SK-N-SH (cell line): ENCODE results near the gene NCK1. TPM values are rescaled to one million over a fixed set of nuclear protein-coding genes. Genes with fewer than 3 reads are reported as not detected.
"Not testable (repeated sequence)": the region's sequence is repeated elsewhere in the genome, so short reads cannot be mapped to it uniquely, and the experiment has no call there.

ENCODE experiments used
- CTCF ChIA-PET: fragments of 300-600, 350-600 bp; formaldehyde crosslinking; extraction: SDS; loops from one replicate; lab custom pipeline; 2021; lab: Yijun Ruan, JAX
- POLR2A ChIA-PET: fragments of 350-600 bp; sonication (Branson Sonifier 250); formaldehyde crosslinking; extraction: SDS; loops from one replicate; lab custom pipeline; 2020; ENCODE audit warnings: antibody characterized with exemption, inconsistent platforms; lab: Yijun Ruan, JAX
- DNase-seq: peaks from one replicate; pipeline ENCODE4 v3.0.0; 2012
- H2AFZ ChIP-seq: fragments of 200-600 bp; sonication (generic); 2 replicates; pipeline ENCODE4 v1.8.1; 2016; ENCODE audit warnings: antibody characterized with exemption, mild to moderate bottlenecking, low read depth
- H3F3A ChIP-seq: fragments of 200-600 bp; sonication (generic); replicated peaks from 2 replicates; pipeline ENCODE3; 2016; ENCODE audit warnings: antibody characterized with exemption, mild to moderate bottlenecking; ENCODE audit not compliant: insufficient read depth
- H3K27ac ChIP-seq, 2 experiments: fragments of 200-500 bp in 1 of 2; fragments of 200-600 bp in 1 of 2; sonication (Bioruptor generic) in 1 of 2; sonication (generic), shearing (Covaris generic) in 1 of 2; 2 replicates each; pipeline versions ENCODE4 v1.5.1 to v1.6.1; 2014 to 2016; ENCODE audit warnings: low read depth in 2 of 2, inconsistent platforms in 1 of 2, low read length in 1 of 2, mild to moderate bottlenecking in 1 of 2, mixed read lengths in 1 of 2
- H3K27me3 ChIP-seq: fragments of 200-600 bp; sonication (generic), shearing (Covaris generic); 2 replicates; pipeline ENCODE4 v1.6.1; 2016; ENCODE audit warnings: mixed run types; ENCODE audit not compliant: insufficient read depth
- H3K36me3 ChIP-seq, 2 experiments: fragments of 200-500 bp in 1 of 2; fragments of 200-600 bp in 1 of 2; sonication (Bioruptor generic) in 1 of 2; sonication (generic) in 1 of 2; replicated peaks in 1 of 2; 2 replicates each; pipeline versions ENCODE3 to v1.5.1; 2014 to 2016; ENCODE audit warnings: low read length in 1 of 2, mild to moderate bottlenecking in 1 of 2; ENCODE audit not compliant: insufficient read depth in 2 of 2, control insufficient read depth in 1 of 2
- H3K4me1 ChIP-seq, 2 experiments: fragments of 200-500 bp in 1 of 2; fragments of 200-600 bp in 1 of 2; sonication (Bioruptor generic) in 1 of 2; sonication (generic), shearing (Covaris generic) in 1 of 2; 2 replicates each; pipeline versions ENCODE4 v1.5.1 to v1.6.1; 2014 to 2016; ENCODE audit warnings: low read depth in 1 of 2, low read length in 1 of 2, mixed run types in 1 of 2; ENCODE audit not compliant: insufficient read depth in 2 of 2, control insufficient read depth in 1 of 2
- H3K4me2 ChIP-seq: fragments of 200-600 bp; sonication (generic), shearing (Covaris generic); 2 replicates; pipeline ENCODE4 v1.6.1; 2017; ENCODE audit warnings: mixed run types
- H3K4me3 ChIP-seq, 2 experiments: fragments of 200-500 bp in 1 of 2; fragments of 200-600 bp in 1 of 2; sonication (Bioruptor generic) in 1 of 2; sonication (generic), shearing (Covaris generic) in 1 of 2; 2 replicates each; pipeline versions ENCODE4 v1.5.1 to v1.8.1; 2014 to 2016; ENCODE audit warnings: low read depth in 2 of 2, inconsistent platforms in 1 of 2, low read length in 1 of 2, mild to moderate bottlenecking in 1 of 2, mixed read lengths in 1 of 2, moderate library complexity in 1 of 2
- H3K79me2 ChIP-seq: fragments of 200-600 bp; sonication (generic); 2 replicates; pipeline ENCODE4 v1.8.1; 2017; ENCODE audit warnings: mild to moderate bottlenecking; ENCODE audit not compliant: insufficient read depth
- H3K9ac ChIP-seq: fragments of 200-600 bp; sonication (generic); 2 replicates; pipeline ENCODE4 v1.6.1; 2017; ENCODE audit warnings: mixed run types
- H3K9me2 ChIP-seq: fragments of 200-600 bp; sonication (generic); 2 replicates; pipeline ENCODE4 v1.6.1; 2017; ENCODE audit warnings: mixed run types
- H3K9me3 ChIP-seq: fragments of 200-600 bp; sonication (generic); 2 replicates; pipeline ENCODE4 v1.6.1; 2017; ENCODE audit warnings: mixed run types, mild to moderate bottlenecking, moderate library complexity
- H4K20me1 ChIP-seq: fragments of 200-600 bp; sonication (generic); 2 replicates; pipeline ENCODE4 v1.6.1; 2017; ENCODE audit warnings: mild to moderate bottlenecking, mixed run types; ENCODE audit not compliant: insufficient read depth
- CTCF ChIP-seq: fragments of 200-600 bp; sonication (generic); IDR thresholded peaks from 2 replicates; pipeline ENCODE4 v1.6.1; 2017; ENCODE audit warnings: antibody characterized with exemption, mild to moderate bottlenecking, moderate library complexity
- EP300 ChIP-seq, 2 experiments: IDR thresholded peaks; 2 replicates each; pipeline versions ENCODE4 v1.4.0 to v1.6.1; 2012; ENCODE audit warnings: borderline replicate concordance in 1 of 2, low read depth in 1 of 2, low read length in 1 of 2
- FOXJ3 ChIP-seq: sonication (generic); formaldehyde crosslinking; IDR thresholded peaks from 2 replicates; pipeline ENCODE4 v1.5.1; 2020; ENCODE audit warnings: mild to moderate bottlenecking, missing genetic modification reagents
- FOXM1 ChIP-seq: IDR thresholded peaks from 2 replicates; pipeline ENCODE4 v1.4.0; 2012; ENCODE audit warnings: low read depth, mild to moderate bottlenecking
- GABPA ChIP-seq: IDR thresholded peaks from 2 replicates; pipeline ENCODE4 v1.4.0; 2012; ENCODE audit warnings: low read depth, mild to moderate bottlenecking
- JUND ChIP-seq: IDR thresholded peaks from 2 replicates; pipeline ENCODE4 v1.4.0; 2012
- NRF1 ChIP-seq: IDR thresholded peaks from 2 replicates; pipeline ENCODE4 v1.6.1; 2012; ENCODE audit warnings: low read depth, mild to moderate bottlenecking, low read length
- PBX3 ChIP-seq: IDR thresholded peaks from 2 replicates; pipeline ENCODE4; 2012
- POLR2AphosphoS5 ChIP-seq: IDR thresholded peaks from 2 replicates; pipeline ENCODE4 v1.6.1; 2012; ENCODE audit warnings: low read depth, low read length
- RFX5 ChIP-seq: IDR thresholded peaks from 2 replicates; pipeline ENCODE4 v1.6.1; 2012; ENCODE audit warnings: mild to moderate bottlenecking, improper control_type of control experiment, low read length
- RXRA ChIP-seq: IDR thresholded peaks from 2 replicates; pipeline ENCODE4 v1.4.0; 2012; ENCODE audit warnings: low read depth, mild to moderate bottlenecking, borderline replicate concordance
- SIN3A ChIP-seq: IDR thresholded peaks from 2 replicates; pipeline ENCODE4 v1.6.1; 2012; ENCODE audit warnings: low read depth, mild to moderate bottlenecking, low read length, moderate library complexity, borderline replicate concordance
- TCF12 ChIP-seq: IDR thresholded peaks from 2 replicates; pipeline ENCODE4 v1.4.0; 2012
- TEAD4 ChIP-seq: IDR thresholded peaks from 2 replicates; pipeline ENCODE4 v1.4.0; 2012; ENCODE audit warnings: mild to moderate bottlenecking, borderline replicate concordance; ENCODE audit not compliant: insufficient read depth
- USF1 ChIP-seq: IDR thresholded peaks from 2 replicates; pipeline ENCODE4 v1.4.0; 2012; ENCODE audit warnings: low read depth, borderline replicate concordance
- USF2 ChIP-seq: fragments of 150-350 bp; IDR thresholded peaks from 2 replicates; pipeline ENCODE4 v1.6.1; 2017; ENCODE audit warnings: antibody characterized with exemption, low read length, low read depth, borderline replicate concordance
- WGBS: methylation state at CpG from one replicate; pipeline ENCODE4 v1.1.6; 2017; ENCODE audit warnings: low lambda C conversion rate; 5-methylcytosine and 5-hydroxymethylcytosine counted together
- polyA plus RNA-seq, 3 experiments: library from polyadenylated mRNA; depleted of rRNA; stranded (reverse); fragments of >200 nt; gene quantifications; 2 replicates each; pipeline ENCODE4 v1.2.3, GENCODE V29; 2012

NCK1 gene
- polyA plus RNA-seq, 1 of the 3 experiments (the other 2 are of a cell fraction), result 16.2 TPM

- no peak overlapping the region for H3K9ac ChIP-seq
- no peak for DNase-seq
- H3K79me2 ChIP-seq, result peaks cover 92% of the 10 kb centered on the region
- no peaks in the 10 kb centered on the region for H3K27me3 ChIP-seq
- H3K9me3 ChIP-seq, result no peaks in the 10 kb centered on the region
- CTCF ChIA-PET, result no interaction called here
- TF ChIP-seq PBX3 (0 out of 2 replicates have a peak, but pooled peaks have one; percentile 20), JUND (no peak)
- peaks cover 12% of the 10 kb centered on the region for H4K20me1 ChIP-seq
- H3K4me1 ChIP-seq, result peaks cover 2 to 10% of the 10 kb centered on the region in 2 experiments; a peak in 2 of 4 replicates
- POLR2A ChIA-PET, result no interaction called here
- H3K4me2 ChIP-seq, result no peak overlapping the region; the same call in 1 of the 2 replicates
- no peaks in the 10 kb centered on the region for H3K9me2 ChIP-seq
- H3K36me3 ChIP-seq, result peaks cover 0 to 3% of the 10 kb centered on the region in 2 experiments
- WGBS, result 74% methylated on average over 5 of the region's 5 CpGs
- no peak overlapping the region for H3K4me3 ChIP-seq
- no peak overlapping the region for H3K27ac ChIP-seq
- H2AFZ ChIP-seq, result no peak overlapping the region
- no peaks in the 10 kb centered on the region for H3F3A ChIP-seq
Observed at GRCh38 chr3:136893848-136894443, 31.9 kb downstream of the NCK1 start.

- H3K9me3 ChIP-seq, H3K4me3 ChIP-seq, POLR2A ChIA-PET, H3F3A ChIP-seq, H3K9ac ChIP-seq, H3K27ac ChIP-seq, H3K9me2 ChIP-seq, H2AFZ ChIP-seq, DNase-seq, H3K27me3 ChIP-seq, H3K4me2 ChIP-seq: not testable (repeated sequence)
- H3K4me1 ChIP-seq, result peaks cover 2 to 10% of the 10 kb centered on the region in 2 experiments; a peak in 2 of 4 replicates
- CTCF ChIA-PET, result interaction anchor here (0.9 kb wide), 1 partner anchor 35 kb away, joined by 3 read pairs; no protein-coding TSS in a partner anchor
- WGBS, result 100% methylated on average over 1 of the region's 1 CpG
- peaks cover 98% of the 10 kb centered on the region for H3K79me2 ChIP-seq
- peaks cover 12% of the 10 kb centered on the region for H4K20me1 ChIP-seq
- H3K36me3 ChIP-seq, result peaks cover 3 to 14% of the 10 kb centered on the region in 2 experiments
Observed at GRCh38 chr3:136897171-136897570, 35.2 kb downstream of the NCK1 start.

- ChIA-PET CTCF (interaction anchor here (1.5 kb wide), 1 partner anchor 146 kb away, joined by 4 read pairs; no protein-coding TSS in a partner anchor), POLR2A (no interaction called here)
- H2AFZ ChIP-seq, result no peak overlapping the region
- H3K4me3 ChIP-seq, result no peak overlapping the region
- H3K9ac ChIP-seq, result no peak overlapping the region
- peaks cover 8% of the 10 kb centered on the region for H3K9me3 ChIP-seq
- H3K27ac ChIP-seq, result no peak overlapping the region
- peaks cover 9% of the 10 kb centered on the region for H4K20me1 ChIP-seq
- DNase-seq, result no peak
- TF ChIP-seq GABPA, result no peak
- TF ChIP-seq RXRA, result no peak
- no peak for TF ChIP-seq NRF1
- TF ChIP-seq USF1, result no peak
- no peak for TF ChIP-seq FOXM1
- TF ChIP-seq RFX5, result no peak
- TF ChIP-seq TCF12, result no peak
- no peak for TF ChIP-seq POLR2AphosphoS5
- no peak for TF ChIP-seq TEAD4
- TF ChIP-seq USF2, result no peak
- no peak for TF ChIP-seq SIN3A
- no peak for TF ChIP-seq FOXJ3 (CRISPR knock-in tag)
- TF ChIP-seq CTCF, result no peak
- no peak for TF ChIP-seq EP300 (IDR thresholded peaks at IDR 0.05; ENCODE audit: borderline replicate concordance in 1 of 2, low read depth in 1 of 2, low read length in 1 of 2)
- no peaks in the 10 kb centered on the region for H3K9me2 ChIP-seq
- H3K27me3 ChIP-seq, result no peaks in the 10 kb centered on the region
- no peak overlapping the region for H3K4me2 ChIP-seq
- 94% methylated on average over 4 of the region's 4 CpGs for WGBS
- H3K4me1 ChIP-seq, result peaks cover 2 to 10% of the 10 kb centered on the region in 2 experiments; a peak in 2 of 4 replicates
- H3K36me3 ChIP-seq, result peaks cover 3 to 18% of the 10 kb centered on the region in 2 experiments
- peaks cover 99% of the 10 kb centered on the region for H3K79me2 ChIP-seq
- H3F3A ChIP-seq, result no peaks in the 10 kb centered on the region
Observed at GRCh38 chr3:136898549-136898948, 36.5 kb downstream of the NCK1 start.
